Prostate gland (tissue), 2 donors: Measurements from ENCODE around the gene HTR4. TPM values are rescaled to one million over a fixed set of nuclear protein-coding genes. Genes with fewer than 3 reads are reported as not detected.

Source experiments
- DNase-seq: peaks from one replicate; pipeline ENCODE4 v3.0.0-alpha.2; 2019; ENCODE audit warnings: low spot score
- H3K27ac ChIP-seq, 2 donors: fragments of 200-600 bp; sonication (generic); 2 replicates each; pipeline ENCODE4 v1.5.1; 2017 to 2019
- H3K27me3 ChIP-seq: fragments of 200-600 bp; sonication (generic); replicated peaks from 2 replicates; pipeline ENCODE4 v1.5.1; 2019; ENCODE audit not compliant: insufficient read depth
- H3K36me3 ChIP-seq, 2 donors: fragments of 200-600 bp; sonication (generic); 1 replicate in 1 of 2; 2 replicates in 1 of 2; pipeline versions ENCODE4 v1.5.1 to v1.8.1; 2017 to 2019
- H3K4me1 ChIP-seq: fragments of 200-600 bp; sonication (generic); replicated peaks from 2 replicates; pipeline ENCODE4 v1.5.1; 2019
- H3K4me3 ChIP-seq, 2 donors: fragments of 200-600 bp; sonication (generic); 2 replicates each; pipeline ENCODE4 v1.5.1; 2017 to 2019
- H3K9me3 ChIP-seq: fragments of 200-600 bp; sonication (generic); 2 replicates; pipeline ENCODE4 v1.5.1; 2017
- POLR2A ChIP-seq: fragments of 450-650 bp; IDR thresholded peaks from one replicate; pipeline ENCODE4 v1.6.1; 2016; ENCODE audit warnings: antibody characterized with exemption, mild to moderate bottlenecking
- POLR2AphosphoS5 ChIP-seq: sonication (generic); formaldehyde crosslinking; IDR thresholded peaks from one replicate; pipeline ENCODE4 v1.6.1; 2017; ENCODE audit warnings: antibody characterized with exemption
- WGBS: methylation state at CpG from one replicate; pipeline ENCODE4 v1.1.5; 2018; 5-methylcytosine and 5-hydroxymethylcytosine counted together
- intact Hi-C: fragments of 100-400 bp; cut with DNase I; formaldehyde crosslinking; loops from one replicate; pipeline ENCODE4 v1.14.2; 2022
- total RNA-seq, 2 donors: library from RNA; depleted of rRNA; stranded (reverse); fragments of >200 nt; gene quantifications; one replicate each; pipeline ENCODE4 v1.1.0, GENCODE V29; 2016
- TF ChIP-seq, protein P1 (sequence below), 4 experiments: fragments of 200-600 bp in 2 of 4; fragments of 450-650 bp in 2 of 4; sonication (generic) in 2 of 4; IDR thresholded peaks; 1 replicate in 3 of 4; 2 replicates in 1 of 4; pipeline ENCODE4 v1.5.1; 2016 to 2019; ENCODE audit warnings: antibody characterized with exemption in 4 of 4, mild to moderate bottlenecking in 2 of 4, moderate library complexity in 2 of 4

The HTR4 gene
- total RNA-seq, 2 donors from 2014 or later: 2.1 TPM; not detected in 1

GRCh38 chr5:148636353-148636752 is 18.0 kb downstream of the HTR4 start:
- Histone ChIP-seq H3K9me3 (no peaks in the 10 kb centered on the region), H3K27ac (no peak overlapping the region), H3K4me1 (no peaks in the 10 kb centered on the region), H3K4me3 (no peak overlapping the region), H3K36me3 (no peaks in the 10 kb centered on the region), H3K27me3 (no peaks in the 10 kb centered on the region)
- no peak for TF ChIP-seq POLR2A
- TF ChIP-seq, protein P1, sequence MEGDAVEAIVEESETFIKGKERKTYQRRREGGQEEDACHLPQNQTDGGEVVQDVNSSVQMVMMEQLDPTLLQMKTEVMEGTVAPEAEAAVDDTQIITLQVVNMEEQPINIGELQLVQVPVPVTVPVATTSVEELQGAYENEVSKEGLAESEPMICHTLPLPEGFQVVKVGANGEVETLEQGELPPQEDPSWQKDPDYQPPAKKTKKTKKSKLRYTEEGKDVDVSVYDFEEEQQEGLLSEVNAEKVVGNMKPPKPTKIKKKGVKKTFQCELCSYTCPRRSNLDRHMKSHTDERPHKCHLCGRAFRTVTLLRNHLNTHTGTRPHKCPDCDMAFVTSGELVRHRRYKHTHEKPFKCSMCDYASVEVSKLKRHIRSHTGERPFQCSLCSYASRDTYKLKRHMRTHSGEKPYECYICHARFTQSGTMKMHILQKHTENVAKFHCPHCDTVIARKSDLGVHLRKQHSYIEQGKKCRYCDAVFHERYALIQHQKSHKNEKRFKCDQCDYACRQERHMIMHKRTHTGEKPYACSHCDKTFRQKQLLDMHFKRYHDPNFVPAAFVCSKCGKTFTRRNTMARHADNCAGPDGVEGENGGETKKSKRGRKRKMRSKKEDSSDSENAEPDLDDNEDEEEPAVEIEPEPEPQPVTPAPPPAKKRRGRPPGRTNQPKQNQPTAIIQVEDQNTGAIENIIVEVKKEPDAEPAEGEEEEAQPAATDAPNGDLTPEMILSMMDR (IDR thresholded peaks at IDR 0.05): no peak
- TF ChIP-seq POLR2AphosphoS5: no peak
- DNase-seq: no peak
- 54% methylated on average over 3 of the region's 3 CpGs for WGBS
- intact Hi-C loops: no loop called here

DNA sequence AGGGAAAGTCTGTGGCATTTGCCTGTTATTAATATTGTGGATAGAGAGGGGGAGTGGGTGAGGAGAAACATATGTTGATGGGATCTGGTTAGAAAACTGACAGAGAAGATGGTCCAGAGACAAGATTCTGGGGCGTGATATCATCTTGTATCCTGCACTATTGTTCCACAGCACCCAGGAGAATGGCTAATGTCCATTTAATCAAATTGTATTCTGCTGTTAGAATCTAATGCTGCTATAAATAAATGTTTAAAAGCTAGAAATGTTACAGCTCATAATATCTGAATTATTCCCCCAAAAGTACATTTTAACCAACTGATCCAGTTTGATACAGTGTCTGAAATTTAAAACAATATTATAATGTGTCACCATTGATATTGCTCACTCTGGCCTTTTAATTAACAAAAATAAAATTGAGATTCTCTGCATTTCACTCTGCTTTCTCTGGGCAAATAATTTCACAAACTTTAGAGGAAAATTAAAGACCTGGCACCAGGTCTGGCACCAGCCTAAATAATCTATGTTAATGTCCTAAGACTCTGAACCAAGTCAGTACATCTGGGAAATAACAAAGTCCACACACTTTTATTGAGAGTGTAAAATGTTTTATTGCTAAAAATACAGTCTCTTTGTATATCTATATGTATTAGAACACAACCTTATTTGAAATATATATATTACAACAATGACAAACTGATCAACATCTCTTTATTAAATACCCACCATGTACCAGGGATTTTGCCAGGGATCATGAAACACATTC is 18.8 kb downstream of the HTR4 start:
- Histone ChIP-seq H3K36me3 (no peaks in the 10 kb centered on the region), H3K4me1 (no peaks in the 10 kb centered on the region), H3K27me3 (no peaks in the 10 kb centered on the region), H3K9me3 (no peaks in the 10 kb centered on the region), H3K4me3 (no peak overlapping the region), H3K27ac (no peak overlapping the region)
- no peak for DNase-seq
- intact Hi-C loops: no loop called here
- TF ChIP-seq, protein P1 (IDR thresholded peaks at IDR 0.05): no peak
- no peak for TF ChIP-seq POLR2AphosphoS5
- TF ChIP-seq POLR2A: no peak
- WGBS: 79% methylated on average over 1 of the region's 1 CpG

- intact Hi-C loops: no loop called here
- Histone ChIP-seq H3K4me3 (no peak overlapping the region), H3K4me1 (no peaks in the 10 kb centered on the region), H3K36me3 (no peaks in the 10 kb centered on the region), H3K27me3 (no peaks in the 10 kb centered on the region), H3K9me3 (no peaks in the 10 kb centered on the region), H3K27ac (no peak overlapping the region)
- no peak for DNase-seq
- TF ChIP-seq POLR2A (no peak), POLR2AphosphoS5 (no peak)
- TF ChIP-seq, protein P1 (IDR thresholded peaks at IDR 0.05): no peak
- WGBS: 98% methylated on average over 1 of the region's 1 CpG
Observed at GRCh38 chr5:148633067-148633377, 21.3 kb downstream of the HTR4 start.

GRCh38 chr5:148632255-148633066 is 21.9 kb downstream of the HTR4 start:
- DNase-seq: no peak
- H3K4me3 ChIP-seq: no peak overlapping the region
- H3K9me3 ChIP-seq: no peaks in the 10 kb centered on the region
- no peak overlapping the region for H3K27ac ChIP-seq
- TF ChIP-seq POLR2A (no peak), POLR2AphosphoS5 (no peak)
- TF ChIP-seq, protein P1 (IDR thresholded peaks at IDR 0.05): no peak
- intact Hi-C loops: no loop called here
- WGBS: 28% methylated on average over 8 of the region's 8 CpGs
- no peaks in the 10 kb centered on the region for H3K27me3 ChIP-seq
- no peaks in the 10 kb centered on the region for H3K4me1 ChIP-seq
- no peaks in the 10 kb centered on the region for H3K36me3 ChIP-seq

GRCh38 chr5:148626986-148627385 is 27.3 kb downstream of the HTR4 start:
- no peak for DNase-seq
- H3K4me3 ChIP-seq: no peak overlapping the region
- H3K36me3 ChIP-seq: no peaks in the 10 kb centered on the region
- no peaks in the 10 kb centered on the region for H3K27me3 ChIP-seq
- no peak overlapping the region for H3K27ac ChIP-seq
- TF ChIP-seq POLR2AphosphoS5 (no peak), POLR2A (no peak)
- TF ChIP-seq, protein P1 (IDR thresholded peaks at IDR 0.05): no peak
- no peaks in the 10 kb centered on the region for H3K4me1 ChIP-seq
- intact Hi-C loops: no loop called here
- WGBS: 62% methylated on average over 5 of the region's 5 CpGs
- no peaks in the 10 kb centered on the region for H3K9me3 ChIP-seq
